Cardiac fibroblast (primary cell): ENCODE data around the gene BZW1.
A peak's percentile ranks its signal among the peaks of the same experiment; 100 is the strongest.

Source experiments
- DNase-seq, 2 donors: peaks; one replicate each; pipeline versions ENCODE4 v3.0.0 to v3.0.0-alpha.2; 2010; ENCODE audit warnings: low read depth in 2 of 2
- H3K4me3 ChIP-seq, 2 donors: replicated peaks in 1 of 2; 1 replicate in 1 of 2; 2 replicates in 1 of 2; pipeline ENCODE4 v1.5.1; 2011; ENCODE audit warnings: low read depth in 2 of 2, low read length in 2 of 2, mild to moderate bottlenecking in 2 of 2, moderate library complexity in 1 of 2
- CTCF ChIP-seq: IDR thresholded peaks from one replicate; pipeline ENCODE4 v1.5.1; 2011; ENCODE audit warnings: low read depth, mild to moderate bottlenecking, low read length, inconsistent platforms

BZW1 gene

GRCh38 chr2:200781616-200782015, 30.1 kb upstream of the BZW1 start:
- H3K4me3 ChIP-seq, result no peak overlapping the region
- no peak for TF ChIP-seq CTCF
- no peak for DNase-seq

- no peak for TF ChIP-seq CTCF
- peak; percentile 47 to 64 for DNase-seq
- no peak overlapping the region for H3K4me3 ChIP-seq
These were observed 29.5 kb upstream of the BZW1 start for GRCh38 chr2:200782251-200782650.

GRCh38 chr2:200784215-200784614, 27.5 kb upstream of the BZW1 start:
- peak in 1 of 2 donors; percentile 36 for DNase-seq
- TF ChIP-seq CTCF, result no peak
- no peak overlapping the region for H3K4me3 ChIP-seq

GRCh38 chr2:200786423-200786822, 25.3 kb upstream of the BZW1 start:
- H3K4me3 ChIP-seq, result no peak overlapping the region

GRCh38 chr2:200786826-200787225, 24.9 kb upstream of the BZW1 start:
- TF ChIP-seq CTCF, result no peak
- no peak overlapping the region for H3K4me3 ChIP-seq
- peak; percentile 89 to 97 for DNase-seq

More at GRCh38 chr2:200786423-200786822, 25.3 kb upstream of the BZW1 start:
- no peak for TF ChIP-seq CTCF
- peak; percentile 62 to 82 for DNase-seq

- peak; percentile 93 to 99 for DNase-seq
- peak overlapping the region in 1 of 2 donors; percentile 29 for H3K4me3 ChIP-seq
- no peak for TF ChIP-seq CTCF
These were observed 24.2 kb upstream of the BZW1 start for GRCh38 chr2:200787351-200788120.
